HG03575 (cell line): ENCODE results near the gene NTSR1.

Experiments used
- ATAC-seq: cut with Tn5 transposase; IDR thresholded peaks from one replicate; pipeline ENCODE4 v1.9.1; 2021; ENCODE audit not compliant: unreplicated experiment, insufficient number of reproducible peaks, low FRiP score; ENCODE audit errors: extremely low read depth

Gene NTSR1

GRCh38 chr20:62745279-62745951 lies 36.8 kb downstream of the NTSR1 start:
- ATAC-seq: no peak

DNA sequence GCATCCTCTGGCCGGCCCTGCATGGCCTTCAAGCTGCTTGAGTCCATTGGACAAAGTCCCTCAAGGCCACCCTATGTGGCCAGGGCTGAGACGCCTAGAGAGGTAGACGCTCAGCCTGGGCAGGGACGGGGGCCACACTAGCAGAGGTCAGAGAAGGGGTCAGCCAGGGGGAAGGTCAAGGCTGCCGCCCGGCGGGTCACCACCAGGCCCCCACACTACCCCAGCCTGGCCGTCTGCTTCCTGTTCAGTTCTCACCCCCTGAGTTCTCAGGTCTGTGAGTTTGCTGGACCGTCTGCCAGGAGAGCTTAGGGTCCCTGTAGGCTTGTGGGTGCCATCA lies 37.3 kb downstream of the NTSR1 start:
- ATAC-seq: no peak

- ATAC-seq: no peak
Observed at GRCh38 chr20:62748311-62748710, 39.7 kb downstream of the NTSR1 start.

GRCh38 chr20:62749851-62750445 lies 41.3 kb downstream of the NTSR1 start:
- ATAC-seq: no peak

DNA sequence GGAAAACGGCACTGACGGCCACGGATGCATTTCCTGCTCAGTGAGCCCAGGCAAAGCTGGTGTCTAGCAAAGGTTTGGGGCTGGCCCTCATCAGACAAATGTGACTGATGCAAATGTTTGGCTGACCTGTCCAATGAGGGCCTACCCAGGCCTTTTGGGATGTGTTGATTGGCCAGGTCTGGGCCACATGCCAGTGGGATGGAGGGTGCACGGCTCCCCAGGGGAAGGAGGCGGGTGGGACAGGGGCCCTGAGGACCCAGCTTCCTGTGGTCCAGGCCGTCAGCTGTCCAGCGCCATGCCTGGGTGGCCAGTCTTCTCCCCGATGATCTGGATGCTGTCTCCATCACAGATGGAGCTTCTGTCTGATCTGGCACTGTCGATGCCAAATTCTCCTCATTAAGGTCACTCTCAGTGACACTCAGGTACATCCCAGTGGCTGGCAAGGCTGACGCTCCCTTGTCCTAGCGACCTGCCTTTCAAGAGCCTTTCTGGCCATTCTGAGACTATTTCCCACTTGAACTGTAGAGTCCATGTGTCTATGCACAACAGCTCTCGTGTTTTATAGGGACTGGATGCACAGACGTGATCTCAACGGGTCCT lies 43.0 kb downstream of the NTSR1 start:
- ATAC-seq: no peak

GRCh38 chr20:62752181-62752670 lies 43.6 kb downstream of the NTSR1 start:
- ATAC-seq: no peak

DNA sequence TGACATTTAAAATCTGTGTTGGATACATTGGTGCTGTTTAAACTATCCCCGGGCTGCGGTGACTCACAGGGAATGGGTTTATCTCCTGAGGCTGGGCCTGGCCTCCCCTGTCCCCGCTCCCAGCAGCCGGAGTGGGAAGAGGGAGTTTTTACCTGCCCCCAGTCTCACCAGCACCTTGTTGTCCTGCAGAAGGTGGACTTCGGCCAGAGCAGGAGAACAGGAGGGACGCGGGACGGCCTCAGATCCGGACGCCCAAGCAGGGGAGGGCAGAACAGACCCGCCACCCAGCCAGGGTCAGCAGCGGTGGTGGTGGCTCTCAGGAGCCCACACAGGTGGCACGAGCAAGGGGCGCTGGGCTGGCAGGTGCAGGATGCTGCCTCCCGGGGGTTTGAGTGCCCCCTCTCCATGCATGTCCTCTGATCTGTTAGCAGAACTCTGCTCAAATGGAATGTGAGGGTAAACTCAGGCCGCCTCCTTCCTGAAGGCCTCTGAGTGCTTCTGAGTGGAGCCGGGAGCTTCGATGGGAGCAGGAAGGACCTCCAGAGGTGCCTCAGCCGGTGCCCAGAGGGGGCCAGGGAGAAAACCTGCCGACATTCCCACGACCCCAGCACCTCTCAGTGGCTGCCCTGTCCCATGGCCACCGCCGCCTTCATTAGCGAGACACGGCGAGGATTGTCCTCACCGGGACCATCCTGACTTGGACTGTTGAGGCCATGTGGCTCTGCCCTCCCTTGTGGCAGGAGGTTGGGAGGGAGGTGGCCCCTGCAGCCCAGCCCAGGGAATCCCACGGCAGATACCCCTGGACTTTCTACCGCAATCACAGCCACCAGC lies 44.2 kb downstream of the NTSR1 start:
- ATAC-seq: no peak

DNA sequence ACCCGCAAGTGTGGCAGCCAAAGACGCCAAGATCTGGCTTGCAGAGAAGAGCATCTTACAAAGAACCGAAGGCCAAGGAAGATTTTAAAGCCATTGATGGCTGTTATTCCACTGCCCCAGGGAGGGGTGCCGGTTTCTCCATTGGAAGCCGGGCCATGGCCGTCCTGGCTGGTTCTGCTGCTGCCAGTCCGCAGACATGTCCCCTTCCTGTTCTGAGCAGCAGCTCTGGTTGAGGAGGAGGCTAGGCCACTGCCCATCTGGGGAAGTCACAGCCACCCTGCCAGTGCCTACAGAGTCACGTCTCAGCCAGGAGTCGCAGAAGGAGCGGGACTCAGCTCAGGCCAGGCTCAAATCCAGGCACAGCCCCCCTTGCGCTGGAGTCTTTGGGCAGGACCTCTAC lies 45.0 kb downstream of the NTSR1 start:
- ATAC-seq: no peak

DNA sequence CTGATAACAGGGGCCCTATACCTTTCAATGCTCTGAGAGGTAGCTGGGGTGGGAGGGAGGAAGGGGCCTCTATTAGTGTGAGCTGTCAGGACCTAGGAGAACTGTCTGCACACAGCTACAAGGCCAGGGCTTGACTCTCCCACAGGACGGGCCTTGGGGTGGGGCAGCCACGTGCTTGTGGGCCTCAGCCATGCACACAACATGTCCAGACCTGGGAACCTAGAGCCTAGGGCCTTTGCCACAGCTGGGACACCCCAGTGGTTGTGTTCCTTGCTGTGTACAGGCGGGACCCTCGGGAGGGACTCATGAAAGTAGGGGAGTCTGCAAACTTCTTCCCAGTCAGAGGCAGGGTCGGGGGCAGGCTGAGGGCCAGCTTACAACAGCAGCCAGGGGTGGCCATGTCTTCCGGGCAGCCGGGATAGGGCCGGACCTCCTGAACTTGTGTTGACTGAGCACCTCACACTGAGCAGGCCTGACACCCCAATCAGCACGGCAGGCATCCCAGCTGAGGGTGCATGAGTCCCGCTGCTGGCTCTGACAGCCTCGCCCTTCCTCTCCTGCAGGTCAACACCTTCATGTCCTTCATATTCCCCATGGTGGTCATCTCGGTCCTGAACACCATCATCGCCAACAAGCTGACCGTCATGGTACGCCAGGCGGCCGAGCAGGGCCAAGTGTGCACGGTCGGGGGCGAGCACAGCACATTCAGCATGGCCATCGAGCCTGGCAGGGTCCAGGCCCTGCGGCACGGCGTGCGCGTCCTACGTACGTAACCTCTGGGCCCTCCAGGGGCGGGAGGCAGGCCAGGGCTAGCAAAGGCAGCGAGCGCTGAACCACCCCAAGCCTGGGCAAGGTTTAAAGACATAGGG lies 45.7 kb downstream of the NTSR1 start:
- ATAC-seq: no peak

DNA sequence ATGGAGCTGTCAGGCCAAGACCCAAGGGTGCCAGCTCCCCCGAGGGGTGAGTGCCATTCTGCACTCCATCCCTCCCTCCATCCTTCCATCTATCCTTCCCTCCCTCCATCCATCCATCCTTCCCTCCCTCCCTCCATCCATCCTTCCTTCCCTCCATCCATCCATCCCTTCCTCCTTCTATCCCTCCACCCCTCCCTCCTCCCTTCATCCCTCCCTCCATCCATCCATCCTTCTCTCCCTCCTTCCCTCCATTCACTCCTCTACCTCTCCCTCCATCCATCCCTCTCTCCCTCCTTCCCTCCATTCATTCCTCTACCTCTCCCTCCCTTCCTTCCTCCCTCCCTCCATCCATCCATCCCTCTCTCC lies 46.3 kb downstream of the NTSR1 start:
- ATAC-seq: no peak

GRCh38 chr20:62755817-62756724 lies 47.4 kb downstream of the NTSR1 start:
- no peak for ATAC-seq

DNA sequence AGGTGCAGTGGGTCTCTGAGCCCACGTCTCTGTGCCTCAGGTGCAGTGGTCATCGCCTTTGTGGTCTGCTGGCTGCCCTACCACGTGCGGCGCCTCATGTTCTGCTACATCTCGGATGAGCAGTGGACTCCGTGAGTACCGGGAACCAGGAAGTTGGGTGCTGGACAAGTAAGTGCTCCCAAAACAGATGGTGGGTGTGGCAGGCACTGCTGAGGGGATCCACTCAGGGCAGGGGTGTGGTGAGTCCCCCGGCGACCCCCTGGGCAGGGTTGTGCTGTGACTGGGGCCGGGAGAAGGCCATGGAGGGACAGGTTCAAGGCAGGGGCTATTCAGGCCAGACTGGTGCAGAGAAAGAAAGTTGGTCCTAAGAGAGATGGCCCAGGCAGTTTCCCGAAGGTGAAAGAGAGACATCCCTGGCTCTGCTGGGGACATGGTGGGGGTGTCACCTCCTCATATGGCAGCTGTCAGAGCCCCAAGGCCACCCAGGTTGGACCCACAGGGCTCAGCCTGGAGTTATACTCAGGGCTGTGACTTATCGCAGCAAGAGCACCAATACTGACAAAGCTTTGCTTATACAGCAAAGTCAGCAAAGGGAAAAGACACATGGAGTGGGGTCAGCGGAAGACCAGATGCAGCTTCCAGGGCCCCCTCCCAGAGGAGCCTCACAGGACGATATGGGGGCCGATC lies 49.7 kb downstream of the NTSR1 start:
- ATAC-seq: no peak

DNA sequence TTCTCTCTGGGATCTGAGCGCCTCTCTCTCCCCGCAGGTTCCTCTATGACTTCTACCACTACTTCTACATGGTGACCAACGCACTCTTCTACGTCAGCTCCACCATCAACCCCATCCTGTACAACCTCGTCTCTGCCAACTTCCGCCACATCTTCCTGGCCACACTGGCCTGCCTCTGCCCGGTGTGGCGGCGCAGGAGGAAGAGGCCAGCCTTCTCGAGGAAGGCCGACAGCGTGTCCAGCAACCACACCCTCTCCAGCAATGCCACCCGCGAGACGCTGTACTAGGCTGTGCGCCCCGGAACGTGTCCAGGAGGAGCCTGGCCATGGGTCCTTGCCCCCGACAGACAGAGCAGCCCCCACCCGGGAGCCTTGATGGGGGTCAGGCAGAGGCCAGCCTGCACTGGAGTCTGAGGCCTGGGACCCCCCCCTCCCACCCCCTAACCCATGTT lies 51.4 kb downstream of the NTSR1 start:
- no peak for ATAC-seq

DNA sequence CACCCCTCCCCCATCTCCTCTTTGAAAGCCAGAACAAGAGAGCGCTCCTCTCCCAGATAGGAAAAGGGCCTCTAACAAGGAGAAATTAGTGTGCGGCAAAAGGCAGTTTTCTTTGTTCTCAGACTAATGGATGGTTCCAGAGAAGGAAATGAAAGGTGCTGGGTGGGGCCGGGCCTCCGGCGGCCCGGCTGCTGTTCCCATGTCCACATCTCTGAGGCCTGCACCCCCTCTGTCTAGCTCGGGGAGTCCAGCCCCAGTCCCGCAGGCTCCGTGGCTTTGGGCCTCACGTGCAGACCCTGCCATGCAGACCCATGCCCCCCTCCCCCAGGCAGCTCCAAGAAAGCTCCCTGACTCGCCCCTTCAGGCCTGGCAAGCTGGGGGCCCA lies 51.8 kb downstream of the NTSR1 start:
- ATAC-seq: no peak

- no peak for ATAC-seq
Observed at GRCh38 chr20:62760856-62761758, 52.5 kb downstream of the NTSR1 start.

DNA sequence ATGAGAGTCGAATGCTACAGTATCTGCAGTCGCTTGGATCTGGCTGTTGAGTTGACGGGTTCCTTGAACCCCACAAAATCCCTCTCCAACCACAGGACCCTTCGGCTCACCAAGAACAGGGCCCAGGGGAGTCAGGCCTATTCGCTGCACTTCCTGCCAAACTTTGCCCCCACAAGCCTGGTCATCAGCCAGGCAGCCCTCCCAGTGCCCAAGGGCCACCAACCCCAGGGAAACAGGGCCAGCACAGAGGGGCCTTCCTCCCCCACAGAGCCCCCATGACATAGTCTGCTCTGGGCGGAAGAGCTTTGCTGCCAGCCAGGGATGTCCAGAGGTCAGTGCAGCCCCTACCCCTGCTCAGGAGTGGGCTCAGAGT lies 53.1 kb downstream of the NTSR1 start:
- no peak for ATAC-seq

- ATAC-seq: no peak
Observed at GRCh38 chr20:62762376-62762775, 53.7 kb downstream of the NTSR1 start.
